Hepatocyte (in vitro differentiated cells): ENCODE data around the gene CBL.

Experiments used
- EZH2 ChIP-seq: fragments of 200-600 bp; sonication (generic); IDR thresholded peaks from 2 replicates; pipeline ENCODE4 v1.6.1; 2016; ENCODE audit warnings: antibody characterized with exemption, mild to moderate bottlenecking, borderline replicate concordance
- TF ChIP-seq, protein P1 (sequence below): fragments of 200-600 bp; sonication (generic); IDR thresholded peaks from 2 replicates; pipeline ENCODE4 v1.5.1; 2016; ENCODE audit warnings: antibody characterized with exemption, mild to moderate bottlenecking; ENCODE audit not compliant: poor library complexity

DNA sequence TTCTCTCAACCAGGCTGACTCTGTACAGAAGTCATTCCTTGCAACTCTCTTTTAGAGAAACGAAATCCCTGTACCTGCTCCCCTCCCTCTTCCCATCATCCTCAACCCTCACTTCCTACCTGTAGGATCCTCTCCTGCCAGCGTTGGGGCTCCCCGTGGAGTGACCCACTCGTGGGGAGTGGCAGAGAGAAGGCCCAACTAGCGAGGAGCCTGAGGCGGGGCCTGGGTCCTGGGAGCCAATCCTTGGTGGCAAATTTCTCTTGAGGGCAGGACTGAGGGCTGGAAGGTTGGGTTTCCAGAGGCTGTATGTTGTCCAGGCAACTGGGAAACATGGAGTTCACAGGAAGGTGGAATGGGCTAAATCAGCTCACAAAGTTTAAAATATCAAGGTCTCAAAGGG lies 10.5 kb upstream of the CBL start:
- TF ChIP-seq, protein P1, sequence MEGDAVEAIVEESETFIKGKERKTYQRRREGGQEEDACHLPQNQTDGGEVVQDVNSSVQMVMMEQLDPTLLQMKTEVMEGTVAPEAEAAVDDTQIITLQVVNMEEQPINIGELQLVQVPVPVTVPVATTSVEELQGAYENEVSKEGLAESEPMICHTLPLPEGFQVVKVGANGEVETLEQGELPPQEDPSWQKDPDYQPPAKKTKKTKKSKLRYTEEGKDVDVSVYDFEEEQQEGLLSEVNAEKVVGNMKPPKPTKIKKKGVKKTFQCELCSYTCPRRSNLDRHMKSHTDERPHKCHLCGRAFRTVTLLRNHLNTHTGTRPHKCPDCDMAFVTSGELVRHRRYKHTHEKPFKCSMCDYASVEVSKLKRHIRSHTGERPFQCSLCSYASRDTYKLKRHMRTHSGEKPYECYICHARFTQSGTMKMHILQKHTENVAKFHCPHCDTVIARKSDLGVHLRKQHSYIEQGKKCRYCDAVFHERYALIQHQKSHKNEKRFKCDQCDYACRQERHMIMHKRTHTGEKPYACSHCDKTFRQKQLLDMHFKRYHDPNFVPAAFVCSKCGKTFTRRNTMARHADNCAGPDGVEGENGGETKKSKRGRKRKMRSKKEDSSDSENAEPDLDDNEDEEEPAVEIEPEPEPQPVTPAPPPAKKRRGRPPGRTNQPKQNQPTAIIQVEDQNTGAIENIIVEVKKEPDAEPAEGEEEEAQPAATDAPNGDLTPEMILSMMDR: no peak
- TF ChIP-seq EZH2: no peak
